GM18909 (cell line): ENCODE results near the gene CCDC9.
"Not testable (repeated sequence)": the region's sequence is repeated elsewhere in the genome, so short reads cannot be mapped to it uniquely, and the experiment has no call there.

Experiments
- ATAC-seq: cut with Tn5 transposase; IDR thresholded peaks from one replicate; pipeline ENCODE4 v1.9.1; 2021; ENCODE audit warnings: mild to moderate bottlenecking; ENCODE audit not compliant: unreplicated experiment, poor library complexity

Gene CCDC9

GRCh38 chr19:47280183-47280797 is 24.0 kb downstream of the CCDC9 start:
- no peak for ATAC-seq

- ATAC-seq: no peak
These were observed 27.2 kb downstream of the CCDC9 start for GRCh38 chr19:47283405-47284059.

- no peak for ATAC-seq
These were observed 28.1 kb downstream of the CCDC9 start for GRCh38 chr19:47284324-47284899.

- no peak for ATAC-seq
These were observed 39.7 kb downstream of the CCDC9 start for GRCh38 chr19:47296036-47296435.

- ATAC-seq: not testable (repeated sequence)
These were observed 44.5 kb downstream of the CCDC9 start for GRCh38 chr19:47300867-47301266.

- ATAC-seq: no peak
These were observed 45.9 kb downstream of the CCDC9 start for GRCh38 chr19:47302249-47302648.

- no peak for ATAC-seq
These were observed 47.6 kb downstream of the CCDC9 start for GRCh38 chr19:47303966-47304365.

- ATAC-seq: no peak
These were observed 49.0 kb downstream of the CCDC9 start for GRCh38 chr19:47305309-47305751.

GRCh38 chr19:47306303-47306702 is 50.0 kb downstream of the CCDC9 start:
- ATAC-seq: no peak

GRCh38 chr19:47309038-47309437 is 52.7 kb downstream of the CCDC9 start:
- no peak for ATAC-seq

- no peak for ATAC-seq
These were observed 53.3 kb downstream of the CCDC9 start, which contains the start of gene C5AR1 for GRCh38 chr19:47309608-47310007. TSS of gene C5AR1 (plus strand) at chr19:47309861. CDS start at chr19:47309896, 35 bp downstream.

- ATAC-seq: no peak
These were observed 54.0 kb downstream of the CCDC9 start for GRCh38 chr19:47310323-47310722.

GRCh38 chr19:47310819-47311218 is 54.5 kb downstream of the CCDC9 start:
- no peak for ATAC-seq

GRCh38 chr19:47312366-47313006 is 56.2 kb downstream of the CCDC9 start:
- ATAC-seq: no peak

GRCh38 chr19:47313754-47314295 is 57.5 kb downstream of the CCDC9 start:
- ATAC-seq: no peak

- no peak for ATAC-seq
These were observed 58.9 kb downstream of the CCDC9 start for GRCh38 chr19:47315125-47315821.

GRCh38 chr19:47316513-47316912 is 60.2 kb downstream of the CCDC9 start:
- no peak for ATAC-seq

GRCh38 chr19:47319923-47320871 is 63.9 kb downstream of the CCDC9 start:
- ATAC-seq: no peak
